PFSK-1 (cell line): ENCODE measurements around the gene THSD7B.

Experiments used
- FOXP2 ChIP-seq: optimal IDR thresholded peaks from 2 replicates; pipeline ENCODE3; 2011; ENCODE audit warnings: borderline replicate concordance, control low read depth, inconsistent platforms; ENCODE audit not compliant: insufficient read depth; ENCODE audit errors: extremely low read length, extremely low read depth
- POLR2AphosphoS5 ChIP-seq: IDR thresholded peaks from 2 replicates; pipeline ENCODE4 v1.6.1; 2012; ENCODE audit warnings: low read depth, mild to moderate bottlenecking, control low read depth, low read length, moderate library complexity
- REST ChIP-seq, 2 experiments: IDR thresholded peaks; 2 replicates each; pipeline versions ENCODE4 v1.6.1 to v1.8.0; 2011 to 2012; ENCODE audit warnings: low read depth in 2 of 2, low read length in 2 of 2, control low read depth in 1 of 2, inconsistent platforms in 1 of 2, mild to moderate bottlenecking in 1 of 2, moderate library complexity in 1 of 2; ENCODE audit not compliant: insufficient read depth in 1 of 2
- SIN3A ChIP-seq: IDR thresholded peaks from 2 replicates; pipeline ENCODE4 v1.6.1; 2012; ENCODE audit warnings: mild to moderate bottlenecking, low read length, moderate library complexity, borderline replicate concordance; ENCODE audit not compliant: insufficient read depth
- TAF1 ChIP-seq: IDR thresholded peaks from 2 replicates; pipeline ENCODE4 v1.6.1; 2012; ENCODE audit warnings: low read length, control low read depth, borderline replicate concordance; ENCODE audit not compliant: insufficient read depth

The THSD7B gene

DNA sequence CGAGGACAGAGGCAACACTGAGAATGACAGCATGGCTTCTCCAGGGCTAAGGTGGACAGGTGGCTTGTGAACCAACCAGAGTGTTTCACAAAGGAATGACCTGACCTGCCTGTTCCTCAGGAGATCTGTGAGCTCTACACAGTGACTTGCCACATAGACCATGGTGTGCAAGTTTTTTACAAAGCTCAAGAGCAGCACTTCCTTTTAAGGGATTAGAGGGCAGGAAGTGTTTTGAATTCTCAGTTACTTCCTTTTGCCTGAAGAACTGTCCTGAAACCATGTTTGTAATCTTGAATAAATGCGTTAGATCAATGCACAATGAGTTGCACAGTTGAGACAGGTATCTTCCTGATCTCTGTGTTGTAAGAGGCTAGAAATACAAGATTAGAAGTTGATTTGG is 421.9 kb downstream of the THSD7B start:
- no peak for TF ChIP-seq FOXP2

DNA sequence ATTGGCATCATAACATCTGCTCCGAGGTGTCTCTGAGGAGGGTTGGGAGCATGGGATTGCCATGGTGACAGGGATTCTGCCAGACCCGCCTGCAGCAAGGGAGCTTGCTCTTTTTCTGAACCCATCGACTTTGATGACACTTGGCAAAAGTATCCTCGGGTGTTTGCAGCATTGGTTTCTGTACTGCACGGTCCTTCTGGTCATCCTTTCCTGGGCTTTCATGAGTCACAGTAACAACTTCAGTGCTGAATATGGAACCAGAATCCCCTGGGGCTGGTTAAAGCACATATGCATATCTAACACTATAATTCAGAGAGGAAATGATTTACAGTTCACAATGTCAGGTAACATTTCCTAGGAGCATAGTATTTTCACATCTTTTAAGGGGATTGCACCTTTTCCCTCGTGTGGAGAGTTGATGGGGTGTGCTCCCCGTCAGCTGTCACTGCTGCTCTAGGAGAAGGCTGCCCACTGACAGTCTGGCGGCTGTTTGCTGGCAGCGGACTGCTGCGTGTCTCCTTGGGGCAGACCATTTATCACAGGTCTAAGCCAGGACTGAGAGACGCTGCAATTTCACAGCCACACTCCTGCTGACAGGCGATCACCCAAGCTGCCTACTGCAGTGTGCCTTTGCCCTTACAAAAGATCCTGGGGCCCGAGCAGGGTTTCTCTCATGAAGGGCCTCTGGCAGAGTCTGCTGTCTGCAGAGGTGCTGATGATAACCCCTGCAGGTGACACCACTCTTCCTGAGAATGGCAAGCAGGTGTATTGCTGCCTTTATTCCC is 425.3 kb downstream of the THSD7B start:
- TF ChIP-seq POLR2AphosphoS5 (no peak), SIN3A (no peak), REST (IDR thresholded peaks at IDR 0.05; ENCODE audit: insufficient read depth in 1 of 2, low read depth in 2 of 2, low read length in 2 of 2) (no peak), FOXP2 (no peak), TAF1 (no peak)

DNA sequence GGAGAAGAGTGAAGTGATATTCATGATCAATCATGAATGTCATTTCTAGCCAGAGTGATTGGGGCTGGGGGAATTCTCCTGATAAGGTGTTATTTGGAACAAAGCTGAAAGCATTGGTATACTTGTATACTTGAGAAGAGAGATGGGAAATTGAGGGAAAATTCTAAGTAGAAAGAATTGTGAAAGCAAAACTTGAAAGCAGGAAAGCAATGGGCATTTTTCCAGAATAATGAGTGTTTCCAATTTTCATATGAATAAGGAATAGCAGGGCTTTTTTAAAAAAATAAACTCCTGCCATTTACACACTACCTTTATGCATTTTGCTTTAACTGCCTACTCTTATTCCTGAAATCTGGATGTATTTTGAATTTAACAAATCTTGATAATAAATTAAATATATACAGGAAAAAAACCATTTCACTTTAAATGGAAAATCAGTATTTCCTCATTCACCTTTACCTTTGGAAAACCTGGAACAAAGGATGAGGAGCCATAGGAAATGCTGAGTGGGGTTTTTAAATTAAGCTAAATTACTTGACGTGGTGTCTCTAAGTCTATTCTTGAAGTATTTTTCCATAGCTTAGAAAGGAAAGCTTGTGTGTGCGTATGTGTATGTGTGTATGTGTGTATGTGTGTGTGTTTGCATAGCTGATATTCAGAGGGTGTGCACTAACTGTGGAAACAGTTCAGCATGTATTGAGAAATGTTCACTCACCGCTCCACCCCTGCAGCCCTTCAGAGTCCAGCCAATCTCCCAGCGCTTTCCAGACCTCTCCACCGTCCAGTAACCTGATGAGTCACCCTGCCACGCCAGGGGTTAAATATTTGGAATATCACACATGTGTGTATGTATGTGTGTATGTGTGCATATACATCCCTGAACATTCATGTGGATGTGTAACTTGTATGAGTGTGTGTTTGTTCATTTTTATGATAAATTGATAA is 427.3 kb downstream of the THSD7B start:
- TF ChIP-seq SIN3A, result no peak
- no peak for TF ChIP-seq REST (IDR thresholded peaks at IDR 0.05; ENCODE audit: insufficient read depth in 1 of 2, low read depth in 2 of 2, low read length in 2 of 2)
- no peak for TF ChIP-seq TAF1
- no peak for TF ChIP-seq POLR2AphosphoS5
- TF ChIP-seq FOXP2, result no peak

DNA sequence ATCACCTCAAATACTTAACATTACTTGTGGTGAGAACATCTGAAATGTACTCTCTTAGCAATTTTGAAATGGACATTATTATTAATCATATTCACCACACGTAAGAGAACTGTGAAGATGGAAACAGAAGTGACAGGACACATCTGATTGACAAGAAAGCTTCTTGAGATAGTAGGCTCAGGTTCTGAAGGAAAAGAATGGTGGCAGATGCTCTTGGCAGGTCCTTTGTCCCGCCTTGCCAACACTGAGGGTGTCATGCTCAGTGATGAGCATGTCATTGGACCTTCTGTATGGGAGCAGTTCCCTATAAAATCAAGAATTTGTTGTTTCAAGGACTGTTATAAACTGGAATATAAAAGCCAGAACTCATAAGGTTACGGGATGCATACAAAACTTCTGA is 428.1 kb downstream of the THSD7B start:
- TF ChIP-seq REST (IDR thresholded peaks at IDR 0.05; ENCODE audit: insufficient read depth in 1 of 2, low read depth in 2 of 2, low read length in 2 of 2) (no peak), POLR2AphosphoS5 (no peak), FOXP2 (no peak), SIN3A (no peak), TAF1 (no peak)

DNA sequence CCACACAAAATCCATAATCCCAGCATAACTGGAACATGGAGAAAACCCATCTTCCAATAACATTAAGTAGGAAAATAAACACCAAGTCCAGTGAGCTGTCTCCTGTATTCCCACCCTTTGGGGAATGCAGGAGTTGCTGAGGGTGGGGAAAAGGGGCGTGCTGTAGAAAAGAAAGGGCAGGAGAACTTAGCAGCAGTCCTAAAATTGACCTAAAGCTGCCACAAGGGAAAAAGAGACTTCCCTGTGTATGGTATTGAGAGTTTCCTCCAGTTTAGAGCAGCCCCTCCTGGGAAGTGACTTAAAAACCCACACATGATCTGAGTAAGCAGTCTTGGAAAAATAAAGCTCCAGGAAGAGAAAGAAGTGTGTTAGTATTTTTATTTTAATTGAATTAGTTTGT is 428.8 kb downstream of the THSD7B start:
- TF ChIP-seq POLR2AphosphoS5 (no peak), FOXP2 (no peak), TAF1 (no peak), REST (IDR thresholded peaks at IDR 0.05; ENCODE audit: insufficient read depth in 1 of 2, low read depth in 2 of 2, low read length in 2 of 2) (no peak), SIN3A (no peak)
